MM.1S (cell line): ENCODE measurements around the gene DSG2.

Source experiments
- CTCF ChIP-seq: fragments of 300-600 bp; sonication (generic); IDR thresholded peaks from 2 replicates; pipeline ENCODE4 v1.5.1; 2016; ENCODE audit warnings: antibody characterized with exemption, low read length, mixed read lengths
- EZH2 ChIP-seq: fragments of 300-600 bp; sonication (generic); optimal IDR thresholded peaks from 2 replicates; pipeline ENCODE3; 2017; ENCODE audit warnings: low read depth, mild to moderate bottlenecking, antibody characterized with exemption, low read length, mixed read lengths

DNA sequence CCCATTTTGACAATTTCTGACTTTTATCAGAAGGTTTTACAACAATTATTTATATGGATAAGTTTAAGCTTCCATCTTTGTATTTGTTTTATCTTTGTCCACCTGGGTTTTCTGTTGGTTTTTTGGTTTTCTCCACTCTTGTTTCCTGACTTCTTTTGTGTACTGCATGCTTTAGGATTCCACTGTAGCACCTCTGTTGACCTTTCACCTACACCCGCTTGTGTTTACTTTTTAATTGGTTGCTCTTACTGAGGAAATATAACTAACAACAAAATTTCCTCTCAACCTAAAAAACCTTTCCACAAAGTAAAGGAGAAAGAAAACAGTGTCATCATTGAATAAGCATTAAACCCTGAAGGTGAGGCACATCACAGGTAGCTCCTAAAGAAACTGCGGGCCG is 53.9 kb downstream of the DSG2 start:
- no peak for TF ChIP-seq CTCF
- TF ChIP-seq EZH2: no peak
